ENCODE measurements around the gene NANOS2. TPM values are rescaled to one million over a fixed set of nuclear protein-coding genes. Genes with fewer than 3 reads are reported as not detected.
A peak's percentile ranks its signal among the peaks of the same experiment; 100 is the strongest.

NANOS2 gene
- total and polyA plus RNA-seq, 2 of the 13 experiments (the other 11 are each of a cell fraction or from before 2014, with no cell fraction given) = not detected

DNA sequence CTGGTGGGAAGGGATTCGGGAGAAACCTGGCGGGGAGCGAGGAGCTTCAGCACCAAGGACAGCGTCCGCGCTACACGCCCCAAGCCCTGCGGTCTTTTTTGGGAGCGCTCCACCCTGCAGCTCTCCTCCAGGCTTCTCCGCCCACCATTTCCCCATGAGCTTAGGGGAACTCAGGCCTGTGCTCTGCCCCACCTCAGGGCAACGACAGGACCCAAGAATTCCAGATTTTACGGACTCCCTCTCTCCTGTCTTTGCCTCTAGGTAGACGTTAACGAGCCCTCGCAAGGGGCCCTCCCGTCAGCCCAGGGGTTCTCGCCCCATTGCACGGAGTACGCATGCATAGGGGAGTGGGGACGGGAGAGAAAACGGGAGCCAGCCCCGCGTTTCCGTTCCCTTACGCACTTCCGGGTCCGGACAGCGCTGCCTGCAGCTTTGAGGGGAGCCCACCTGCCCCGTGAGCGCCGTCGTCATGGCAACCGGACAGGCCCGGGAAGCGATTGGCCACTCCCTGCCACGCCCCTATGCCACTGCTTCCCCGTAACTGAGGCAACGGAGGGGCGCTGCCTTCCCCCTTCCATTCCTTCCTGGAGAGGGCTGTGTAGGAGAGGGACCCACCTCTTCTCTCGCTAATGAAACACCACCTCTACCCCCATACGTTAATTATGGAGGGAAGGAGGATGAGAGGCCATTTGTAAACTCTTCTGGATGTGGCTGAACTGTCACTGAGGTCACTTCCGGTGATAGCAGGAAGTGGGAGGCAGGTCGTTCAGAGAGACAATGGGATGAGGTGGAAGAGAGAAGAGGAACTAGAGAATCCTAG lies 38.3 kb upstream of the NANOS2 start (continued):
- TF ChIP-seq FOXA3 (CRISPR knock-in tag; IDR thresholded peaks at IDR 0.05) (0 out of 2 replicates have a peak, but pooled peaks have one; percentile 12), ZNF256 (CRISPR knock-in tag; conservative IDR thresholded peaks at IDR 0.05) (no peak), ZNF850 (CRISPR knock-in tag; conservative IDR thresholded peaks at IDR 0.05) (no peak), ZNF441 (CRISPR knock-in tag; IDR thresholded peaks at IDR 0.05; ENCODE audit: borderline replicate concordance) (peak; percentile 66; the same call in 1 of the 2 replicates), MTERF4 (CRISPR knock-in tag; IDR thresholded peaks at IDR 0.05) (peak; percentile 54; the same call in 1 of the 2 replicates), FLYWCH1 (CRISPR knock-in tag; IDR thresholded peaks at IDR 0.05) (no peak), MAF1 (CRISPR knock-in tag; IDR thresholded peaks at IDR 0.05; ENCODE audit: borderline replicate concordance) (no peak), MIER3 (CRISPR knock-in tag; IDR thresholded peaks at IDR 0.05; ENCODE audit: borderline replicate concordance) (no peak), ZNF761 (CRISPR knock-in tag; conservative IDR thresholded peaks at IDR 0.05) (no peak), PAF1 (CRISPR knock-in tag; IDR thresholded peaks at IDR 0.05) (no peak), KDM1A (CRISPR knock-in tag; IDR thresholded peaks at IDR 0.05) (no peak), XBP1 (CRISPR knock-in tag; IDR thresholded peaks at IDR 0.05) (no peak), MAFK (conservative IDR thresholded peaks at IDR 0.05 in 1 of 2, IDR thresholded peaks at IDR 0.05 in 1 of 2; ENCODE audit: low read length in 2 of 2) (no peak), ZNF564 (CRISPR knock-in tag; IDR thresholded peaks at IDR 0.05) (no peak), GTF2F1 (IDR thresholded peaks at IDR 0.05; ENCODE audit: low read length) (no peak), BORCS8-MEF2B (CRISPR knock-in tag; IDR thresholded peaks at IDR 0.05) (peak; percentile 59; the same call in 1 of the 2 replicates), ZNF280D (CRISPR knock-in tag; IDR thresholded peaks at IDR 0.05) (no peak), FOSL2 (CRISPR knock-in tag; IDR thresholded peaks at IDR 0.05) (peak; percentile 32; the same call in 1 of the 2 replicates), MLLT10 (CRISPR knock-in tag; IDR thresholded peaks at IDR 0.05) (no peak), ZNF556 (CRISPR knock-in tag; IDR thresholded peaks at IDR 0.05; ENCODE audit: borderline replicate concordance) (no peak), TBX2 (CRISPR knock-in tag; IDR thresholded peaks at IDR 0.05; ENCODE audit: borderline replicate concordance) (0 out of 2 replicates have a peak, but pooled peaks have one; percentile 18), ZNF335 (CRISPR knock-in tag; IDR thresholded peaks at IDR 0.05) (0 out of 2 replicates have a peak, but pooled peaks have one; percentile 64)
- TF ChIP-seq, protein P1, sequence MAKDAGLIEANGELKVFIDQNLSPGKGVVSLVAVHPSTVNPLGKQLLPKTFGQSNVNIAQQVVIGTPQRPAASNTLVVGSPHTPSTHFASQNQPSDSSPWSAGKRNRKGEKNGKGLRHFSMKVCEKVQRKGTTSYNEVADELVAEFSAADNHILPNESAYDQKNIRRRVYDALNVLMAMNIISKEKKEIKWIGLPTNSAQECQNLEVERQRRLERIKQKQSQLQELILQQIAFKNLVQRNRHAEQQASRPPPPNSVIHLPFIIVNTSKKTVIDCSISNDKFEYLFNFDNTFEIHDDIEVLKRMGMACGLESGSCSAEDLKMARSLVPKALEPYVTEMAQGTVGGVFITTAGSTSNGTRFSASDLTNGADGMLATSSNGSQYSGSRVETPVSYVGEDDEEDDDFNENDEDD (CRISPR knock-in tag; IDR thresholded peaks at IDR 0.05; ENCODE audit: borderline replicate concordance) = no peak
- TF ChIP-seq, protein P2, sequence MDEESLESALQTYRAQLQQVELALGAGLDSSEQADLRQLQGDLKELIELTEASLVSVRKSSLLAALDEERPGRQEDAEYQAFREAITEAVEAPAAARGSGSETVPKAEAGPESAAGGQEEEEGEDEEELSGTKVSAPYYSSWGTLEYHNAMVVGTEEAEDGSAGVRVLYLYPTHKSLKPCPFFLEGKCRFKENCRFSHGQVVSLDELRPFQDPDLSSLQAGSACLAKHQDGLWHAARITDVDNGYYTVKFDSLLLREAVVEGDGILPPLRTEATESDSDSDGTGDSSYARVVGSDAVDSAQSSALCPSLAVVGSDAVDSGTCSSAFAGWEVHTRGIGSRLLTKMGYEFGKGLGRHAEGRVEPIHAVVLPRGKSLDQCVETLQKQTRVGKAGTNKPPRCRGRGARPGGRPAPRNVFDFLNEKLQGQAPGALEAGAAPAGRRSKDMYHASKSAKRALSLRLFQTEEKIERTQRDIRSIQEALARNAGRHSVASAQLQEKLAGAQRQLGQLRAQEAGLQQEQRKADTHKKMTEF (CRISPR knock-in tag; IDR thresholded peaks at IDR 0.05) = 0 out of 2 replicates have a peak, but pooled peaks have one; percentile 27

All from HepG2 (cell line).